ENCODE measurements around the gene IFITM1. TPM values are rescaled to one million over a fixed set of nuclear protein-coding genes. Genes with fewer than 3 reads are reported as not detected.

Gene IFITM1
- polyA plus RNA-seq, 1 donor: 30.5 TPM

Other genes starting within 250 kb of the IFITM1 start
- gene SCGB1C1, start 121.0 kb upstream of the IFITM1 start, polyA plus RNA-seq (ENCODE audit: insufficient read length): not detected
- 35.6 TPM for gene BET1L, start 106.6 kb upstream of the IFITM1 start, polyA plus RNA-seq (ENCODE audit: insufficient read length)
- 71.3 TPM for gene RIC8A, start 106.3 kb upstream of the IFITM1 start, polyA plus RNA-seq (ENCODE audit: insufficient read length)
- 25.5 TPM for gene SIRT3, start 77.7 kb upstream of the IFITM1 start, polyA plus RNA-seq (ENCODE audit: insufficient read length)
- 87.5 TPM for gene PSMD13, start 77.1 kb upstream of the IFITM1 start, polyA plus RNA-seq (ENCODE audit: insufficient read length)
- not detected for gene NLRP6, start 35.6 kb upstream of the IFITM1 start, polyA plus RNA-seq (ENCODE audit: insufficient read length)
- 15.6 TPM for gene PGGHG, start 24.9 kb upstream of the IFITM1 start, polyA plus RNA-seq (ENCODE audit: insufficient read length)
- gene IFITM5, start 14.5 kb upstream of the IFITM1 start, polyA plus RNA-seq (ENCODE audit: insufficient read length): not detected
- gene IFITM2, start 6.2 kb upstream of the IFITM1 start, polyA plus RNA-seq (ENCODE audit: insufficient read length): 79.2 TPM
- gene IFITM3, start 6.8 kb downstream of the IFITM1 start, polyA plus RNA-seq (ENCODE audit: insufficient read length): 368 TPM
- 12.4 TPM for gene B4GALNT4, start 55.5 kb downstream of the IFITM1 start, polyA plus RNA-seq (ENCODE audit: insufficient read length)
- gene PKP3, start 80.2 kb downstream of the IFITM1 start, polyA plus RNA-seq (ENCODE audit: insufficient read length): 0.36 TPM
- 19.1 TPM for gene SIGIRR, start 101.0 kb downstream of the IFITM1 start, polyA plus RNA-seq (ENCODE audit: insufficient read length)
- 0.53 TPM for gene ANO9, start 128.0 kb downstream of the IFITM1 start, polyA plus RNA-seq (ENCODE audit: insufficient read length)
- 41.6 TPM for gene PTDSS2, start 136.2 kb downstream of the IFITM1 start, polyA plus RNA-seq (ENCODE audit: insufficient read length)
- 114 TPM for gene RNH1, start 193.2 kb downstream of the IFITM1 start, polyA plus RNA-seq (ENCODE audit: insufficient read length)
- gene HRAS, start 221.5 kb downstream of the IFITM1 start, polyA plus RNA-seq (ENCODE audit: insufficient read length): 144 TPM
- gene LRRC56, start 223.5 kb downstream of the IFITM1 start, polyA plus RNA-seq (ENCODE audit: insufficient read length): 9.1 TPM
- 0.80 TPM for gene LMNTD2, start 246.7 kb downstream of the IFITM1 start, polyA plus RNA-seq (ENCODE audit: insufficient read length)
- gene RASSF7, start 246.9 kb downstream of the IFITM1 start, polyA plus RNA-seq (ENCODE audit: insufficient read length): 3.7 TPM